H1 (cell line): ENCODE data around the gene RGS9BP. TPM values are rescaled to one million over a fixed set of nuclear protein-coding genes. Genes with fewer than 3 reads are reported as not detected.

Experiments
- CTCF ChIA-PET: fragments of 300-600 bp; sonication (Branson Sonifier 250); formaldehyde crosslinking; loops from one replicate; lab custom pipeline; 2021; ENCODE audit not compliant: partially characterized antibody; lab: Charles Lee
- POLR2A ChIA-PET: fragments of 300-600 bp; sonication (Branson Sonifier 250); formaldehyde crosslinking; loops from one replicate; lab custom pipeline; 2021; ENCODE audit warnings: inconsistent platforms; ENCODE audit not compliant: partially characterized antibody; lab: Charles Lee
- DNase-seq, 2 experiments: peaks; one replicate each; pipeline versions ENCODE4 v3.0.0 to v3.0.0-alpha.2; 2010 to 2022; ENCODE audit warnings: low spot score in 2 of 2, low read depth in 1 of 2, mixed read lengths in 1 of 2
- FAIRE-seq: peaks from 2 replicates; lab custom pipeline; 2011; peaks lifted over from hg19 to GRCh38; lab: Jason Lieb, UNC
- H2AFZ ChIP-seq: 2 replicates; pipeline ENCODE4 v1.8.1; 2012; ENCODE audit warnings: low read length, inconsistent platforms
- H2AK5ac ChIP-seq: 2 replicates; pipeline ENCODE4 v1.6.1; 2013; ENCODE audit warnings: low read depth, low read length
- H2BK120ac ChIP-seq: replicated peaks from 2 replicates; pipeline ENCODE3; 2013; ENCODE audit warnings: low read depth, low read length, inconsistent platforms
- H2BK12ac ChIP-seq: 2 replicates; pipeline ENCODE4 v1.6.1; 2013; ENCODE audit warnings: low read depth, low read length
- H2BK15ac ChIP-seq: 2 replicates; pipeline ENCODE4 v1.6.1; 2013; ENCODE audit warnings: low read length
- H2BK20ac ChIP-seq: 2 replicates; pipeline ENCODE4 v1.6.1; 2013; ENCODE audit warnings: low read length
- H2BK5ac ChIP-seq: 2 replicates; pipeline ENCODE4 v1.6.1; 2013; ENCODE audit warnings: low read depth, low read length
- H3K14ac ChIP-seq: 2 replicates; pipeline ENCODE4 v1.6.1; 2013; ENCODE audit warnings: inconsistent platforms; ENCODE audit not compliant: insufficient read length
- H3K18ac ChIP-seq: 2 replicates; pipeline ENCODE4 v1.6.1; 2013; ENCODE audit warnings: low read length; ENCODE audit errors: extremely low read depth
- H3K23ac ChIP-seq: 2 replicates; pipeline ENCODE4 v1.6.1; 2013; ENCODE audit warnings: inconsistent platforms; ENCODE audit not compliant: insufficient read length
- H3K23me2 ChIP-seq: 2 replicates; pipeline ENCODE4 v1.6.1; 2013; ENCODE audit warnings: low read depth, low read length
- H3K27ac ChIP-seq: 2 replicates; pipeline ENCODE4 v1.6.1; 2011; ENCODE audit warnings: low read depth, low read length, inconsistent platforms
- H3K27me3 ChIP-seq, 4 experiments: replicated peaks in 1 of 4; 1 replicate in 1 of 4; 2 replicates in 3 of 4; pipeline versions ENCODE4 v1.6.1 to v1.8.1; 2011 to 2013; ENCODE audit warnings: low read length in 3 of 4, mild to moderate bottlenecking in 3 of 4, inconsistent platforms in 2 of 4, mixed read lengths in 2 of 4, moderate library complexity in 1 of 4; ENCODE audit not compliant: control insufficient read depth in 3 of 4, insufficient read depth in 3 of 4; ENCODE audit errors: extremely low read depth in 1 of 4
- H3K36me3 ChIP-seq, 4 experiments: 2 replicates each; pipeline versions ENCODE4 v1.6.1 to v1.8.1; 2011 to 2013; ENCODE audit warnings: mild to moderate bottlenecking in 4 of 4, low read length in 3 of 4, moderate library complexity in 2 of 4, control low read depth in 1 of 4, inconsistent platforms in 1 of 4; ENCODE audit not compliant: insufficient read depth in 4 of 4, control insufficient read depth in 2 of 4
- H3K4ac ChIP-seq: replicated peaks from 2 replicates; pipeline ENCODE3; 2013; ENCODE audit warnings: low read length, low read depth, mixed read lengths, inconsistent platforms; ENCODE audit not compliant: insufficient read length
- H3K4me1 ChIP-seq, 4 experiments: replicated peaks in 1 of 4; 1 replicate in 1 of 4; 2 replicates in 3 of 4; pipeline versions ENCODE4 v1.6.1 to v1.8.1; 2011 to 2013; ENCODE audit warnings: low read length in 3 of 4, inconsistent platforms in 2 of 4, mixed read lengths in 1 of 4; ENCODE audit not compliant: insufficient read depth in 4 of 4, control insufficient read depth in 3 of 4
- H3K4me2 ChIP-seq, 2 experiments: 2 replicates each; pipeline versions ENCODE4 v1.6.1 to v1.8.1; 2011 to 2013; ENCODE audit warnings: low read depth in 2 of 2, low read length in 2 of 2, control low read depth in 1 of 2, inconsistent platforms in 1 of 2, mild to moderate bottlenecking in 1 of 2; ENCODE audit not compliant: insufficient read depth in 1 of 2
- H3K4me3 ChIP-seq, 4 experiments: fragments of 200-600, 300-600 bp in 1 of 4; sonication (generic), shearing (Covaris generic), sonication (Bioruptor Twin) in 1 of 4; 2 replicates each; pipeline versions ENCODE4 v1.5.1 to v1.8.1; 2011 to 2016; ENCODE audit warnings: low read length in 4 of 4, low read depth in 3 of 4, control low read depth in 2 of 4, inconsistent platforms in 2 of 4, mild to moderate bottlenecking in 2 of 4, mixed read lengths in 1 of 4, moderate library complexity in 1 of 4; ENCODE audit not compliant: insufficient read depth in 2 of 4; ENCODE audit errors: extremely low read depth in 1 of 4
- H3K56ac ChIP-seq: replicated peaks from 2 replicates; pipeline ENCODE3; 2013; ENCODE audit warnings: low read depth, mild to moderate bottlenecking, mixed read lengths, low read length, inconsistent platforms; ENCODE audit not compliant: insufficient read length
- H3K79me1 ChIP-seq: 2 replicates; pipeline ENCODE4 v1.6.1; 2013; ENCODE audit warnings: low read depth, low read length, control low read depth
- H3K79me2 ChIP-seq, 2 experiments: 2 replicates each; pipeline versions ENCODE4 v1.6.1 to v1.8.1; 2012 to 2013; ENCODE audit warnings: low read length in 2 of 2, mild to moderate bottlenecking in 2 of 2, inconsistent platforms in 1 of 2; ENCODE audit not compliant: insufficient read depth in 2 of 2, control insufficient read depth in 1 of 2
- H3K9ac ChIP-seq, 4 experiments: replicated peaks in 1 of 4; 1 replicate in 1 of 4; 2 replicates in 3 of 4; pipeline versions ENCODE4 v1.6.1 to v1.8.1; 2011 to 2013; ENCODE audit warnings: low read depth in 3 of 4, low read length in 3 of 4, control low read depth in 2 of 4, mild to moderate bottlenecking in 2 of 4, moderate library complexity in 2 of 4, inconsistent platforms in 1 of 4; ENCODE audit errors: extremely low read depth in 1 of 4
- H3K9me3 ChIP-seq, 2 experiments: 2 replicates each; pipeline versions ENCODE4 v1.6.1 to v1.8.1; 2012 to 2013; ENCODE audit warnings: mild to moderate bottlenecking in 2 of 2, moderate library complexity in 2 of 2, control low read depth in 1 of 2, inconsistent platforms in 1 of 2, low read depth in 1 of 2, low read length in 1 of 2, mixed read lengths in 1 of 2; ENCODE audit not compliant: insufficient read depth in 2 of 2
- H4K20me1 ChIP-seq, 2 experiments: replicated peaks in 1 of 2; 2 replicates each; pipeline versions ENCODE3 to v1.8.1; 2011 to 2013; ENCODE audit warnings: inconsistent platforms in 2 of 2, low read length in 2 of 2, mild to moderate bottlenecking in 1 of 2; ENCODE audit not compliant: insufficient read depth in 2 of 2, control insufficient read depth in 1 of 2
- H4K5ac ChIP-seq: 2 replicates; pipeline ENCODE4 v1.6.1; 2013; ENCODE audit warnings: low read length, low read depth, mixed read lengths, inconsistent platforms; ENCODE audit not compliant: insufficient read length
- H4K8ac ChIP-seq: 2 replicates; pipeline ENCODE4 v1.8.0; 2013; ENCODE audit warnings: mild to moderate bottlenecking, moderate library complexity, low read length, inconsistent platforms; ENCODE audit not compliant: insufficient read depth; ENCODE audit errors: extremely low read depth
- H4K91ac ChIP-seq: replicated peaks from 2 replicates; pipeline ENCODE3; 2013; ENCODE audit warnings: low read length, mixed read lengths, inconsistent platforms; ENCODE audit not compliant: insufficient read length
- EGR1 ChIP-seq: IDR thresholded peaks from 2 replicates; pipeline ENCODE4 v1.6.1; 2011; ENCODE audit warnings: low read depth, low read length, borderline replicate concordance
- EP300 ChIP-seq, 2 experiments: IDR thresholded peaks; 1 replicate in 1 of 2; 2 replicates in 1 of 2; pipeline ENCODE4 v1.6.1; 2011 to 2012; ENCODE audit warnings: low read depth in 2 of 2, low read length in 2 of 2, mild to moderate bottlenecking in 2 of 2, borderline replicate concordance in 1 of 2, inconsistent platforms in 1 of 2, moderate library complexity in 1 of 2
- GABPA ChIP-seq: IDR thresholded peaks from 2 replicates; pipeline ENCODE4 v1.6.1; 2011; ENCODE audit warnings: mild to moderate bottlenecking, low read length, moderate library complexity, borderline replicate concordance; ENCODE audit not compliant: insufficient read depth
- KDM5A ChIP-seq: fragments of 200-600 bp; IDR thresholded peaks from 2 replicates; pipeline ENCODE4 v1.7.1; 2012; ENCODE audit warnings: mild to moderate bottlenecking, low read length, inconsistent platforms, mixed read lengths
- NRF1 ChIP-seq: IDR thresholded peaks from 2 replicates; pipeline ENCODE4 v1.6.1; 2011; ENCODE audit warnings: mild to moderate bottlenecking, low read depth, low read length, improper control_type of control experiment
- SP1 ChIP-seq: IDR thresholded peaks from 2 replicates; pipeline ENCODE4 v1.6.1; 2011; ENCODE audit warnings: low read depth, low read length
- SRF ChIP-seq: IDR thresholded peaks from 2 replicates; pipeline ENCODE4 v1.6.1; 2011; ENCODE audit warnings: mild to moderate bottlenecking, low read depth, low read length, moderate library complexity
- TAF7 ChIP-seq: optimal IDR thresholded peaks from 2 replicates; pipeline ENCODE3; 2011; ENCODE audit warnings: low read depth, mild to moderate bottlenecking, inconsistent platforms, low read length, moderate library complexity, borderline replicate concordance
- TCF12 ChIP-seq: IDR thresholded peaks from 2 replicates; pipeline ENCODE4 v1.6.1; 2011; ENCODE audit warnings: low read depth, mild to moderate bottlenecking, low read length
- YY1 ChIP-seq: IDR thresholded peaks from 2 replicates; pipeline ENCODE4 v1.6.1; 2011; ENCODE audit warnings: low read depth, mild to moderate bottlenecking, low read length
- ZNF274 ChIP-seq: IDR thresholded peaks from 2 replicates; pipeline ENCODE4 v1.7.0; 2012; ENCODE audit warnings: low read length, borderline replicate concordance; ENCODE audit errors: extremely low read depth
- WGBS, 2 experiments: shearing (Covaris generic) in 1 of 2; methylation state at CpG; one replicate each; pipeline versions ENCODE4 v1.1.6 to v1.1.7; 2013 to 2015; ENCODE audit warnings: low lambda C conversion rate in 2 of 2, mixed read lengths in 2 of 2, inconsistent platforms in 1 of 2, low coverage in 1 of 2, missing lambda C conversion rate in 1 of 2; ENCODE audit not compliant: insufficient replicate concordance in 2 of 2, insufficient coverage in 1 of 2, insufficient read length in 1 of 2; ENCODE audit errors: extremely low coverage in 1 of 2, missing lambda C conversion rate in 1 of 2; 5-methylcytosine and 5-hydroxymethylcytosine counted together
- polyA plus RNA-seq, 7 experiments: library from polyadenylated mRNA; depleted of rRNA in 3 of 7; stranded (reverse) in 5 of 7; unstranded in 2 of 7; fragments of >200 nt in 5 of 7; fragments of 200-250 nt in 2 of 7; gene quantifications; 1 replicate in 5 of 7; 2 replicates in 1 of 7; 4 replicates in 1 of 7; pipeline versions ENCODE4 v1.2.1 to v1.2.3, GENCODE V29; 2011 to 2013; ENCODE audit warnings: missing spikeins in 2 of 7, mixed read lengths in 2 of 7
- total RNA-seq: library from RNA; stranded (reverse); fragmentation: NEBNext Ultra II Directional; extraction: Animal tissue kit (Norgen Biotek cat#: 25700); gene quantifications from 2 replicates; pipeline ENCODE4 v1.2.1, GENCODE V29; 2021
- TF ChIP-seq, protein P1 (sequence below): IDR thresholded peaks from 2 replicates; pipeline ENCODE4 v1.6.1; 2012; ENCODE audit warnings: low read length, inconsistent platforms

RGS9BP gene
- total and polyA plus RNA-seq, 2 of the 8 experiments (the other 6 are each of a cell fraction or from before 2014, with no cell fraction given), result 0.11 to 0.26 TPM

DNA sequence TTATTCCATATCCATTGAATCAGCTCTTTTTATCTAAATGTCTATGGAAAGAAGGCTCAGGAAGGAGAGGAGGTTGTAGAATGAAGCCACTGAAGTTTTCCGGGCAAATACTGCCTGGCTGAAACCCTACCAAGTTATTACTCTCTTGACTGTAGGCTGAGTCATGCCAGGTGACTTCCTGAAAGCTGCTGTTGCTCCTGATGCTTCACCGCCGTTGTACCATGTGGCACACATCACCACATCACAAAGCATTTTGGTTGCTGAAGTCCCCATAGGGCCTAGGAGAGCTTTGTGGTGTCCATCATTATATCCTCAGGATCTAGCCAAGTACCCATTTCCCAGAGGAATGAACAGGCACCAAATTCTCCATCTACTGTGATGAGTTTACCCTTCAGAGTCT is 32.8 kb downstream of the RGS9BP start:
- no peaks in the 10 kb centered on the region for H3K79me2 ChIP-seq
- H3K4ac ChIP-seq, result no peak overlapping the region
- no peak overlapping the region for H3K18ac ChIP-seq
- no peak overlapping the region for H3K9ac ChIP-seq
- no peak overlapping the region for H3K4me2 ChIP-seq
- H2BK15ac ChIP-seq, result no peak overlapping the region
- H4K91ac ChIP-seq, result no peak overlapping the region
- H3K23ac ChIP-seq, result no peak overlapping the region
- 0 out of 4 replicates have a peak, but pooled peaks cover 5 to 8% of the 10 kb centered on the region in 2 experiments for H3K9me3 ChIP-seq
- no peaks in the 10 kb centered on the region for H3K23me2 ChIP-seq
- DNase-seq, result no peak
- H2BK5ac ChIP-seq, result no peak overlapping the region
- no peaks in the 10 kb centered on the region; the same call in 1 of the 2 replicates for H3K79me1 ChIP-seq
- FAIRE-seq, result no peak
- H4K8ac ChIP-seq, result no peak overlapping the region
- no peaks in the 10 kb centered on the region for H3K27me3 ChIP-seq
- no peak overlapping the region for H3K56ac ChIP-seq
- no peak overlapping the region for H2BK120ac ChIP-seq
- H2BK20ac ChIP-seq, result no peak overlapping the region
- no peaks in the 10 kb centered on the region for H4K20me1 ChIP-seq
- POLR2A ChIA-PET, result no interaction called here
- H2AFZ ChIP-seq, result no peak overlapping the region
- H4K5ac ChIP-seq, result no peak overlapping the region
- no peak overlapping the region for H2AK5ac ChIP-seq
- H3K27ac ChIP-seq, result no peak overlapping the region
- no peak overlapping the region for H2BK12ac ChIP-seq
- 98% methylated on average over 3 of the region's 3 CpGs; no CpG with 5 or more reads in 1 of the 2 experiments for WGBS, 2 experiments
- H3K4me3 ChIP-seq, result no peak overlapping the region
- CTCF ChIA-PET, result interaction anchor here (0.6 to 1.5 kb wide), 3 partner anchors 9 to 97 kb away, joined by 3 to 5 read pairs (median 4); no protein-coding TSS in a partner anchor
- no peaks in the 10 kb centered on the region for H3K36me3 ChIP-seq
- no peaks in the 10 kb centered on the region for H3K4me1 ChIP-seq
- H3K14ac ChIP-seq, result no peak overlapping the region
- TF ChIP-seq TAF7, result no peak
- TF ChIP-seq YY1, result no peak
- no peak for TF ChIP-seq TCF12
- TF ChIP-seq EGR1, result no peak
- no peak for TF ChIP-seq SP1
- TF ChIP-seq SRF, result no peak
- TF ChIP-seq KDM5A, result no peak
- no peak for TF ChIP-seq EP300 (IDR thresholded peaks at IDR 0.05; ENCODE audit: borderline replicate concordance in 1 of 2, low read depth in 2 of 2, low read length in 2 of 2)
- TF ChIP-seq GABPA, result no peak
- no peak for TF ChIP-seq ZNF274
- no peak for TF ChIP-seq NRF1
- TF ChIP-seq, protein P1, sequence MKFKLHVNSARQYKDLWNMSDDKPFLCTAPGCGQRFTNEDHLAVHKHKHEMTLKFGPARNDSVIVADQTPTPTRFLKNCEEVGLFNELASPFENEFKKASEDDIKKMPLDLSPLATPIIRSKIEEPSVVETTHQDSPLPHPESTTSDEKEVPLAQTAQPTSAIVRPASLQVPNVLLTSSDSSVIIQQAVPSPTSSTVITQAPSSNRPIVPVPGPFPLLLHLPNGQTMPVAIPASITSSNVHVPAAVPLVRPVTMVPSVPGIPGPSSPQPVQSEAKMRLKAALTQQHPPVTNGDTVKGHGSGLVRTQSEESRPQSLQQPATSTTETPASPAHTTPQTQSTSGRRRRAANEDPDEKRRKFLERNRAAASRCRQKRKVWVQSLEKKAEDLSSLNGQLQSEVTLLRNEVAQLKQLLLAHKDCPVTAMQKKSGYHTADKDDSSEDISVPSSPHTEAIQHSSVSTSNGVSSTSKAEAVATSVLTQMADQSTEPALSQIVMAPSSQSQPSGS, result no peak
